ENCODE measurements around the gene RPLP1.

DNA sequence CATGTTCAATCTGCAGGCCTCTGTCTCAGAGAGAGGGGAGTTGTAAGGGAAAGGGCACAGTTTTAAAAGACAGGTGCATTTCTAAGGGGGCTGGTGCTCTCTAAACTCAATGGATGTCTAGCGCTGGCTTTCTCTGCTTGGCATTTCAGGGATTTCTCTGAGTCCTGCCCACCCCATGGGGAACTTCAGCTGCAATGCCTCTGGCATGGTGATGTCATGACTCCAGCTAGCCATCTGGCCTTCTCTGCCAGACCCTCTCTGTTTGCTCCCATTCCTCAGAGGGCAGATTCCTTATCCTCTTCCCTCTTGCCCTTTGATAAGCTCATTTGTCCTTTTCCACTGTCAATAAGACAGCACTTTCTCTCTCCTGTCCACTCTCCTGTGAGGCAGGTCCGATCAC, 40.8 kb downstream of the RPLP1 start:
- no peak for TF ChIP-seq CTCF (IDR thresholded peaks at IDR 0.05; ENCODE audit: insufficient read depth, low read length)
- no peak for TF ChIP-seq POLR2AphosphoS5 (IDR thresholded peaks at IDR 0.05; ENCODE audit: low read depth)
- TF ChIP-seq, protein P1, sequence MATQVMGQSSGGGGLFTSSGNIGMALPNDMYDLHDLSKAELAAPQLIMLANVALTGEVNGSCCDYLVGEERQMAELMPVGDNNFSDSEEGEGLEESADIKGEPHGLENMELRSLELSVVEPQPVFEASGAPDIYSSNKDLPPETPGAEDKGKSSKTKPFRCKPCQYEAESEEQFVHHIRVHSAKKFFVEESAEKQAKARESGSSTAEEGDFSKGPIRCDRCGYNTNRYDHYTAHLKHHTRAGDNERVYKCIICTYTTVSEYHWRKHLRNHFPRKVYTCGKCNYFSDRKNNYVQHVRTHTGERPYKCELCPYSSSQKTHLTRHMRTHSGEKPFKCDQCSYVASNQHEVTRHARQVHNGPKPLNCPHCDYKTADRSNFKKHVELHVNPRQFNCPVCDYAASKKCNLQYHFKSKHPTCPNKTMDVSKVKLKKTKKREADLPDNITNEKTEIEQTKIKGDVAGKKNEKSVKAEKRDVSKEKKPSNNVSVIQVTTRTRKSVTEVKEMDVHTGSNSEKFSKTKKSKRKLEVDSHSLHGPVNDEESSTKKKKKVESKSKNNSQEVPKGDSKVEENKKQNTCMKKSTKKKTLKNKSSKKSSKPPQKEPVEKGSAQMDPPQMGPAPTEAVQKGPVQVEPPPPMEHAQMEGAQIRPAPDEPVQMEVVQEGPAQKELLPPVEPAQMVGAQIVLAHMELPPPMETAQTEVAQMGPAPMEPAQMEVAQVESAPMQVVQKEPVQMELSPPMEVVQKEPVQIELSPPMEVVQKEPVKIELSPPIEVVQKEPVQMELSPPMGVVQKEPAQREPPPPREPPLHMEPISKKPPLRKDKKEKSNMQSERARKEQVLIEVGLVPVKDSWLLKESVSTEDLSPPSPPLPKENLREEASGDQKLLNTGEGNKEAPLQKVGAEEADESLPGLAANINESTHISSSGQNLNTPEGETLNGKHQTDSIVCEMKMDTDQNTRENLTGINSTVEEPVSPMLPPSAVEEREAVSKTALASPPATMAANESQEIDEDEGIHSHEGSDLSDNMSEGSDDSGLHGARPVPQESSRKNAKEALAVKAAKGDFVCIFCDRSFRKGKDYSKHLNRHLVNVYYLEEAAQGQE (IDR thresholded peaks at IDR 0.05; ENCODE audit: insufficient replicate concordance, low read depth): no peak
- TF ChIP-seq GABPA (IDR thresholded peaks at IDR 0.05; ENCODE audit: low read depth): no peak
